WERI-Rb-1 (cell line): ENCODE results near the gene MAN1C1.
"Not testable (repeated sequence)": the region's sequence is repeated elsewhere in the genome, so short reads cannot be mapped to it uniquely, and the experiment has no call there.

ENCODE experiments used
- DNase-seq: peaks from one replicate; pipeline ENCODE4 v3.0.0-alpha.2; 2020
- H3K27ac ChIP-seq: fragments of 250-450 bp; sonication (Bioruptor Pico); 2 replicates; pipeline ENCODE4 v1.5.1; 2020; ENCODE audit warnings: mild to moderate bottlenecking, moderate library complexity
- H3K27me3 ChIP-seq: fragments of 250-450 bp; sonication (Bioruptor Pico); 2 replicates; pipeline ENCODE4 v1.5.1; 2021; ENCODE audit warnings: mild to moderate bottlenecking, low read depth, moderate library complexity; ENCODE audit not compliant: insufficient read depth, severe bottlenecking
- H3K36me3 ChIP-seq: fragments of 250-450 bp; sonication (Bioruptor Pico); 2 replicates; pipeline ENCODE4 v1.5.1; 2020; ENCODE audit warnings: mild to moderate bottlenecking, moderate library complexity
- H3K4me3 ChIP-seq: 2 replicates; pipeline ENCODE4 v1.5.1; 2011; ENCODE audit warnings: low read depth, mild to moderate bottlenecking, control low read depth, low read length
- H3K9me3 ChIP-seq: fragments of 250-450 bp; sonication (Bioruptor Pico); 2 replicates; pipeline ENCODE4 v1.5.1; 2021; ENCODE audit warnings: mild to moderate bottlenecking, moderate library complexity; ENCODE audit not compliant: severe bottlenecking
- CTCF ChIP-seq: IDR thresholded peaks from 2 replicates; pipeline ENCODE4 v1.5.1; 2011; ENCODE audit warnings: low read depth, mild to moderate bottlenecking, control low read depth, inconsistent platforms, low read length

The MAN1C1 gene

GRCh38 chr1:25580927-25581326, 35.7 kb upstream of the MAN1C1 start:
- Histone ChIP-seq H3K4me3 (no peak overlapping the region), H3K36me3 (no peaks in the 10 kb centered on the region), H3K9me3 (no peaks in the 10 kb centered on the region), H3K27me3 (no peaks in the 10 kb centered on the region), H3K27ac (no peak overlapping the region)
- DNase-seq: peak; percentile 42
- TF ChIP-seq CTCF: peak; percentile 33; the same call in 1 of the 2 replicates

- Histone ChIP-seq H3K27me3 (no peaks in the 10 kb centered on the region), H3K4me3 (no peak overlapping the region), H3K36me3 (no peaks in the 10 kb centered on the region), H3K27ac (no peak overlapping the region), H3K9me3 (no peaks in the 10 kb centered on the region)
- no peak for TF ChIP-seq CTCF
- DNase-seq: no peak
These were observed 34.8 kb upstream of the MAN1C1 start for GRCh38 chr1:25581764-25582163.

- H3K9me3 ChIP-seq: no peaks in the 10 kb centered on the region
- no peaks in the 10 kb centered on the region for H3K36me3 ChIP-seq
- no peak for DNase-seq
- TF ChIP-seq CTCF: no peak
- no peak overlapping the region for H3K27ac ChIP-seq
- no peak overlapping the region for H3K4me3 ChIP-seq
- no peaks in the 10 kb centered on the region for H3K27me3 ChIP-seq
These were observed 32.8 kb upstream of the MAN1C1 start for GRCh38 chr1:25583519-25584370.

- H3K27ac ChIP-seq: no peak overlapping the region
- DNase-seq: no peak
- TF ChIP-seq CTCF: no peak
- no peaks in the 10 kb centered on the region for H3K27me3 ChIP-seq
- H3K9me3 ChIP-seq: no peaks in the 10 kb centered on the region
- H3K4me3 ChIP-seq: no peak overlapping the region
- no peaks in the 10 kb centered on the region for H3K36me3 ChIP-seq
These were observed 30.4 kb upstream of the MAN1C1 start for GRCh38 chr1:25586181-25586588.

- Histone ChIP-seq H3K9me3 (no peaks in the 10 kb centered on the region), H3K4me3 (no peak overlapping the region), H3K27ac (no peak overlapping the region), H3K36me3 (no peaks in the 10 kb centered on the region), H3K27me3 (no peaks in the 10 kb centered on the region)
- no peak for DNase-seq
- no peak for TF ChIP-seq CTCF
These were observed 29.3 kb upstream of the MAN1C1 start for GRCh38 chr1:25587290-25587689.

- not testable (repeated sequence) for H3K9me3 ChIP-seq, H3K27ac ChIP-seq, H3K4me3 ChIP-seq, H3K36me3 ChIP-seq, DNase-seq, H3K27me3 ChIP-seq
These were observed 28.4 kb upstream of the MAN1C1 start for GRCh38 chr1:25588224-25588623.

GRCh38 chr1:25588786-25589185, 27.8 kb upstream of the MAN1C1 start:
- H3K36me3 ChIP-seq, H3K27me3 ChIP-seq, H3K27ac ChIP-seq, H3K9me3 ChIP-seq, DNase-seq, H3K4me3 ChIP-seq: not testable (repeated sequence)
